Endothelial cell (in vitro differentiated cells): ENCODE results near the gene ZNF142. TPM values are rescaled to one million over a fixed set of nuclear protein-coding genes. Genes with fewer than 3 reads are reported as not detected.

Experiments
- DNase-seq: peaks from one replicate; pipeline ENCODE4 v3.0.0; 2021; ENCODE audit warnings: low spot score
- H3K27ac Mint-ChIP-seq: one replicate; pipeline ENCODE4 v1.8.0; 2021; ENCODE audit warnings: mixed read lengths, inconsistent platforms; ENCODE audit not compliant: unreplicated experiment
- H3K27me3 Mint-ChIP-seq: one replicate; pipeline ENCODE4 v1.8.0; 2021; ENCODE audit warnings: mild to moderate bottlenecking, moderate library complexity, mixed read lengths, inconsistent platforms; ENCODE audit not compliant: unreplicated experiment
- H3K36me3 Mint-ChIP-seq: one replicate; pipeline ENCODE4 v1.8.0; 2021; ENCODE audit warnings: mild to moderate bottlenecking, low read depth, mixed read lengths, inconsistent platforms; ENCODE audit not compliant: unreplicated experiment
- H3K4me1 Mint-ChIP-seq: one replicate; pipeline ENCODE4 v1.8.0; 2021; ENCODE audit warnings: mild to moderate bottlenecking, mixed read lengths, inconsistent platforms; ENCODE audit not compliant: unreplicated experiment
- H3K4me3 Mint-ChIP-seq: one replicate; pipeline ENCODE4 v1.8.0; 2021; ENCODE audit warnings: mild to moderate bottlenecking, mixed read lengths, inconsistent platforms; ENCODE audit not compliant: unreplicated experiment
- H3K9me3 Mint-ChIP-seq: one replicate; pipeline ENCODE4 v1.8.0; 2021; ENCODE audit warnings: mixed read lengths, inconsistent platforms; ENCODE audit not compliant: unreplicated experiment
- total RNA-seq: library from RNA; stranded (reverse); fragmentation: NEBNext Ultra II Directional; extraction: Animal tissue kit (Norgen Biotek cat#: 25700); gene quantifications from one replicate; pipeline ENCODE4 v1.2.1, GENCODE V29; 2021; ENCODE audit not compliant: unreplicated experiment
- TF ChIP-seq, protein P1 (sequence below): fragments of 200-600 bp; sonication (generic); IDR thresholded peaks from one replicate; pipeline ENCODE4 v1.5.0; 2021; ENCODE audit warnings: antibody characterized with exemption; ENCODE audit not compliant: unreplicated experiment

ZNF142 gene
- total RNA-seq, 1 donor from 2014 or later, result 26.6 TPM

DNA sequence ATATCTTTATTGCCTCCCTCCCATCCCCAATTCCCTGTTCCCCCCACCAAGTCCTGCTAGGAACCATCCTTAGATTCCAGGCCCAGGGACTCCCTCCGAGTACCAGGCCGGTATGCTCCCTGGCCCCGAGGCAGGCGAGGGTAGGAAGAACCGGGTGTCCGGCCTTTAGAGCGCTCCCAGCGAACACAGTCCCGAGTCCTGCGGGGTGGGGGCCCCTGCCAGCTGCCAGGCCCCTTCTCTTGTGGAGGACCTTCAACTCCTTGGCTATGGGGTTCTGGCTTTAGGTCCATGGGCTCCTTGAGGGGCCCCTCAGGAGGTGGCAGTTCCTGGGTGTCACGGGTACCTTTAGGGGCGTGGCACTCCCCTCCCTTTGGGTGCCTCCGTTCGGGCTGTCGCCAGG lies 4.5 kb upstream of the ZNF142 start:
- Mint-ChIP-seq H3K36me3 (peaks cover 59% of the 10 kb centered on the region), H3K27me3 (peaks cover 9% of the 10 kb centered on the region), H3K9me3 (no peaks in the 10 kb centered on the region), H3K4me1 (peaks cover 9% of the 10 kb centered on the region), H3K4me3 (peak overlapping the region; percentile 3), H3K27ac (no peak overlapping the region)
- no peak for DNase-seq
- TF ChIP-seq, protein P1, sequence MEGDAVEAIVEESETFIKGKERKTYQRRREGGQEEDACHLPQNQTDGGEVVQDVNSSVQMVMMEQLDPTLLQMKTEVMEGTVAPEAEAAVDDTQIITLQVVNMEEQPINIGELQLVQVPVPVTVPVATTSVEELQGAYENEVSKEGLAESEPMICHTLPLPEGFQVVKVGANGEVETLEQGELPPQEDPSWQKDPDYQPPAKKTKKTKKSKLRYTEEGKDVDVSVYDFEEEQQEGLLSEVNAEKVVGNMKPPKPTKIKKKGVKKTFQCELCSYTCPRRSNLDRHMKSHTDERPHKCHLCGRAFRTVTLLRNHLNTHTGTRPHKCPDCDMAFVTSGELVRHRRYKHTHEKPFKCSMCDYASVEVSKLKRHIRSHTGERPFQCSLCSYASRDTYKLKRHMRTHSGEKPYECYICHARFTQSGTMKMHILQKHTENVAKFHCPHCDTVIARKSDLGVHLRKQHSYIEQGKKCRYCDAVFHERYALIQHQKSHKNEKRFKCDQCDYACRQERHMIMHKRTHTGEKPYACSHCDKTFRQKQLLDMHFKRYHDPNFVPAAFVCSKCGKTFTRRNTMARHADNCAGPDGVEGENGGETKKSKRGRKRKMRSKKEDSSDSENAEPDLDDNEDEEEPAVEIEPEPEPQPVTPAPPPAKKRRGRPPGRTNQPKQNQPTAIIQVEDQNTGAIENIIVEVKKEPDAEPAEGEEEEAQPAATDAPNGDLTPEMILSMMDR, result no peak

DNA sequence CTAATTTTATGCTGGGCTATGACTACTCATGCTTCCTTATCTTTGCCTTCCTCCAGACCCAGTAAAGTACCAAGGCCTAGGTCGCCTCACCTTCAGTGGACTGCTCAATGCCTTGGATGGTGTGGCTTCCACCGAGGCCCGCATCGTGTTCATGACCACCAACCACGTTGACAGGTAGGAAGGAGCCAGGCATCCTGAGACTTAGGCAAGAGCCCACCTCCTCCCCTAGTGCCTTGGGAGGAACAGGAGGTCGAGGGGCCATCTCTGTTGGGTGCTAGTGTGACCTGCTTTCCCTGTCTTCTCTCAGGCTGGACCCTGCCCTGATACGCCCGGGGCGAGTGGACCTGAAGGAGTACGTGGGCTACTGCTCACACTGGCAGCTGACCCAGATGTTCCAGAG lies 3.4 kb upstream of the ZNF142 start:
- no peak for DNase-seq
- Mint-ChIP-seq H3K27ac (no peak overlapping the region), H3K4me1 (peaks cover 13% of the 10 kb centered on the region), H3K4me3 (peak overlapping the region; percentile 32), H3K36me3 (peaks cover 56% of the 10 kb centered on the region), H3K27me3 (peaks cover 11% of the 10 kb centered on the region), H3K9me3 (no peaks in the 10 kb centered on the region)
- TF ChIP-seq, protein P1, result no peak

DNA sequence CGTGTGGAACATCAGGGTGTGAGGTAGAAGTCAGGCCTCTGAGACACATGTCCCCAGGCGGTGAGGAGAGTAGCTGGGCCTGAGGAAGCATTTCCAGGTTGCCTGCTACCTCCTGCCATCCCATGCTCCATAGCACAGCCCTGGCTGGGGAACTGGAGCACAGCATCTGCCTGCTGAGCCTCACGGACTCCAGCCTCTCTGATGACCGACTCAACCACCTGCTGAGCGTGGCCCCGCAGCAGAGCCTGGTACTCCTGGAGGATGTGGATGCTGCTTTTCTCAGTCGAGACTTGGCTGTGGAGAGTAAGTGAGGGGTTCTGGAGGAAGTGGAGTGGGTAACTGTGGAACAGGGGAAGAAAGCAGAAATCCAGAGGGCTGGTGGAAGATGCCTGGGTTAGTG lies 3.0 kb upstream of the ZNF142 start:
- peaks cover 11% of the 10 kb centered on the region for H3K27me3 Mint-ChIP-seq
- H3K4me3 Mint-ChIP-seq, result peak overlapping the region; percentile 32
- peaks cover 56% of the 10 kb centered on the region for H3K36me3 Mint-ChIP-seq
- peaks cover 15% of the 10 kb centered on the region for H3K4me1 Mint-ChIP-seq
- no peak overlapping the region for H3K27ac Mint-ChIP-seq
- H3K9me3 Mint-ChIP-seq, result no peaks in the 10 kb centered on the region
- TF ChIP-seq, protein P1, result no peak
- DNase-seq, result no peak

DNA sequence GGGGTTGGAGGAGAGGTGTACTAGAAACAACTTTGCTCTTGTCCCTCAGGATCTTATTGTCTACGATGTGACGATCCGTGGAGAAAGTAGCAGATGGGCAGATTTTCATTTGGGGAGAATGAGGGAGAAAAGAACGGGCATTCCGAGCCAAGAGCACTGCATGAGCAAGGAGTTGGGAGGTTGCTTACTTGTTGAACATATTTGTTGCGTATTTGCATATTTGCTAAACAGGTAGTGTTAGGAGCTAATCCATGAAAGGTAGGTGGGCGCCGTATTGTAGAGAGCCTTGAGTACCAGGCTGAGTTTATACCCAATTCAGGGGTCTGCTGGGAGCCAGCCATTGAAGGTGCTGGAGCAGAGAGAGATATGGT lies 550 bp upstream of the ZNF142 start:
- no peaks in the 10 kb centered on the region for H3K9me3 Mint-ChIP-seq
- H3K36me3 Mint-ChIP-seq, result peaks cover 43% of the 10 kb centered on the region
- peaks cover 15% of the 10 kb centered on the region for H3K27me3 Mint-ChIP-seq
- H3K4me3 Mint-ChIP-seq, result peak overlapping the region; percentile 96
- peak overlapping the region; percentile 46 for H3K27ac Mint-ChIP-seq
- TF ChIP-seq, protein P1, result no peak
- peaks cover 15% of the 10 kb centered on the region for H3K4me1 Mint-ChIP-seq
- DNase-seq, result no peak

DNA sequence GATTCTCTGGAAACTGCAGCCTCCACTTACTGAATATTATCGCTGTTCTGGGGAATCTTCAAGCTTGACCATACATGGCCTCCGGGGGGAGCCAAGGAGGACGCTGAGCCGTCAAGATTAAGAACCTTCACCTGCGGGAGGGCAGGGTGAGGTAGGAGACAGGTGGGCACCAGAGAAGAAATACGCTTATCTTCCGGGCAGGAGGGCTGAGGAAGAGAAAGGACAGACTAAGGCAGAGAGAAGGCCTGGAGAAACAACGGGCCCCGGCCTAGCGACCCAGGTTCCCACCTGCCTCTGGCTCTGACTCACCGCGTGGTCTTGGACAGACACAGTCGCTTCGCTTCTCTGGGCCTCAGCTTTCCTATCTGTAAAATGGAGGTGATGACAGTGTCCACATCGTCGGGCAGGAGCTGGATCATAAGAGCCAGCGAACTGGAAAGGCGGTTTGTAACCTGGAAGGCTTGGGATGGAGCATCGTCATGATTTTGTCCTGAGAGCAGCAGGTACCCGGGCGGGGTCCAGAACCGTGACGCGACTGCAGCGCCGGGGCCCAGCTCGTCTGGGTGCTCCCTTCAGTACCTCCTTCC lies 659 bp downstream of the ZNF142 start:
- TF ChIP-seq, protein P1, result peak; percentile 33
- H3K27ac Mint-ChIP-seq, result peak overlapping the region; percentile 57
- H3K27me3 Mint-ChIP-seq, result peaks cover 13% of the 10 kb centered on the region
- peak; percentile 52 for DNase-seq
- H3K4me1 Mint-ChIP-seq, result peaks cover 15% of the 10 kb centered on the region
- H3K4me3 Mint-ChIP-seq, result peak overlapping the region; percentile 96
- peaks cover 36% of the 10 kb centered on the region for H3K36me3 Mint-ChIP-seq
- H3K9me3 Mint-ChIP-seq, result no peaks in the 10 kb centered on the region
